ENCODE data around the gene MAGEB4.
A peak's percentile ranks its signal among the peaks of the same experiment; 100 is the strongest.

MAGEB4 gene

DNA sequence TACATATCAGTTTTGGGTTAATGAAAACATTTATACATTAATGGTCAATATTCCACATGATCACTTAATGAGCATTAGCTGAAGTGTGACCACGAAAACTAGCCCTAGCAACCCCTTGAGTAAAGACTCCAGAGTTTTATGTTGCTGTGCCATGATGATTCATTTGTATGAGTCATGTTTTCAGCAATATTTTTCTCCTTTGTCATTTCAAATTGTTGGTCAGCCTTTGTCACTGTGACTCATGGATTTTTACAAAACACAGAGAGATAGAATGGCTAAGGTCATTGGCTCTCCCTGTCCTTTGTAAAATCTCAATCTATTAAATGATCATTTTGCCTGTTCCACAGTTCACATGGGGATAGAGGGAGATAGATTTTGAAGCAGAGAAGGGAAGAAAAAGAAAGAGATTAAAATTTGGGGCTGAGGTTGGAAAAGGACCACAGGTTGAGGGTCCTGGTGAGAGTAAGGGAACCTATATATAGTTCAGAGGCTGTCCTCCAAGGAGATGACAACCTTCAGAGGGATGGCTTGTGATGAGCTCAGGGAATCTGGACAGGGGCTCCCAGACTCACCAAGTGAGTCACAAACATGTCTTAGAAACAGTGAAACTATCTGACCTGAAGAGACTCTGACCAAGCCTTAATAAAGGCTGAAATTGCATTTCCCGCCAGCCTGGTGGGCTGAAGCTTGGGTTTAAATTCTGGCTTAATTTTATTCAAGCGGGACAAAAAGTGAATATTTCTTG lies 41.8 kb downstream of the MAGEB4 start:
- peak; percentile 85 for DNase-seq (ENCODE audit: low spot score)
